T-cell (primary cell): ENCODE measurements around the gene PIKFYVE. TPM values are rescaled to one million over a fixed set of nuclear protein-coding genes. Genes with fewer than 3 reads are reported as not detected.
"Not testable (repeated sequence)": the region's sequence is repeated elsewhere in the genome, so short reads cannot be mapped to it uniquely, and the experiment has no call there.

Experiments
- ATAC-seq, 4 experiments: fragments of 200-7000 bp in 3 of 4; fragments of 150-1000 bp in 1 of 4; cut with Tn5 transposase; replicated peaks in 1 of 4; 1 replicate in 3 of 4; 2 replicates in 1 of 4; pipeline ENCODE4 v1.10.0; 2021; ENCODE audit warnings: moderate library complexity in 3 of 4, mild to moderate bottlenecking in 2 of 4, moderate number of reproducible peaks in 1 of 4
- CTCF ChIA-PET, 2 donors: fragments of 300-600 bp; sonication (Branson Sonifier 250); formaldehyde crosslinking; loops; one replicate each; lab custom pipeline; 2022; ENCODE audit warnings: antibody characterized with exemption in 2 of 2; lab: Charles Lee
- POLR2A ChIA-PET, 2 donors: fragments of 300-600 bp; sonication (Branson Sonifier 250); formaldehyde crosslinking; loops; one replicate each; lab custom pipeline; 2022; ENCODE audit warnings: antibody characterized with exemption in 2 of 2; lab: Charles Lee
- DNase-seq, 35 experiments: peaks; one replicate each; pipeline versions ENCODE4 v3.0.0 to v3.0.0-alpha.2; 2013 to 2023
- H3K27ac ChIP-seq: one replicate; pipeline ENCODE4 v1.5.1; 2013; ENCODE audit warnings: low read length
- H3K27me3 ChIP-seq, 2 experiments: replicated peaks in 1 of 2; 1 replicate in 1 of 2; 2 replicates in 1 of 2; pipeline versions ENCODE4 v1.6.1 to v1.7.0; 2013; ENCODE audit warnings: low read length in 1 of 2, mixed read lengths in 1 of 2; ENCODE audit not compliant: control insufficient read depth in 2 of 2, insufficient read depth in 2 of 2; ENCODE audit errors: extremely low read depth in 1 of 2
- H3K36me3 ChIP-seq, 2 donors: 1 replicate in 1 of 2; 2 replicates in 1 of 2; pipeline versions ENCODE4 v1.6.1 to v1.7.0; 2013; ENCODE audit warnings: low read length in 1 of 2; ENCODE audit not compliant: control insufficient read depth in 2 of 2, insufficient read depth in 1 of 2; ENCODE audit errors: extremely low read depth in 1 of 2
- H3K4me1 ChIP-seq, 2 experiments: 1 replicate in 1 of 2; 2 replicates in 1 of 2; pipeline versions ENCODE4 v1.6.1 to v1.7.0; 2013; ENCODE audit warnings: low read length in 2 of 2, mixed read lengths in 1 of 2; ENCODE audit not compliant: insufficient read depth in 2 of 2, control insufficient read depth in 1 of 2; ENCODE audit errors: extremely low read depth in 1 of 2
- H3K4me3 ChIP-seq, 2 donors: 1 replicate in 1 of 2; 2 replicates in 1 of 2; pipeline versions ENCODE4 v1.5.1 to v1.7.0; 2013; ENCODE audit warnings: mild to moderate bottlenecking in 2 of 2, low read length in 1 of 2, moderate library complexity in 1 of 2; ENCODE audit not compliant: control insufficient read depth in 1 of 2; ENCODE audit errors: extremely low read depth in 1 of 2
- H3K9me3 ChIP-seq: 2 replicates; pipeline ENCODE4 v1.7.0; 2013
- H3K27ac Mint-ChIP-seq, 2 donors: one replicate each; pipeline ENCODE4 v1.8.0; 2020 to 2021; ENCODE audit warnings: mild to moderate bottlenecking in 2 of 2, mixed read lengths in 2 of 2
- H3K27me3 Mint-ChIP-seq, 2 donors: one replicate each; pipeline ENCODE4 v1.8.0; 2021 to 2022; ENCODE audit warnings: mixed read lengths in 2 of 2
- H3K36me3 Mint-ChIP-seq: one replicate; pipeline ENCODE4 v1.8.0; 2021; ENCODE audit warnings: mixed read lengths
- H3K4me1 Mint-ChIP-seq, 3 donors: one replicate each; pipeline ENCODE4 v1.8.0; 2020 to 2022; ENCODE audit warnings: mixed read lengths in 3 of 3, mild to moderate bottlenecking in 1 of 3
- H3K4me3 Mint-ChIP-seq, 3 donors: one replicate each; pipeline ENCODE4 v1.8.0; 2020 to 2022; ENCODE audit warnings: mild to moderate bottlenecking in 3 of 3, mixed read lengths in 3 of 3, moderate library complexity in 3 of 3
- H3K9me3 Mint-ChIP-seq, 3 donors: one replicate each; pipeline ENCODE4 v1.8.0; 2020 to 2022; ENCODE audit warnings: mixed read lengths in 3 of 3
- WGBS: methylation state at CpG from one replicate; pipeline ENCODE4 v1.1.5; 2013; ENCODE audit warnings: missing lambda C conversion rate; ENCODE audit not compliant: insufficient coverage; 5-methylcytosine and 5-hydroxymethylcytosine counted together
- total RNA-seq, 35 experiments: library from RNA in 6 of 35; stranded (reverse) in 6 of 35; fragments of 120-200 nt in 1 of 35; gene quantifications; one replicate each; pipeline versions ENCODE4 v1.2.1 to v1.2.4 and lab custom pipeline; 2013 to 2026

PIKFYVE gene
- total RNA-seq, 5 donors from 2014 or later (not counting 1 experiment from before 2014, with no cell fraction given) = 35.3 to 42.6 (median 38.6) TPM

DNA sequence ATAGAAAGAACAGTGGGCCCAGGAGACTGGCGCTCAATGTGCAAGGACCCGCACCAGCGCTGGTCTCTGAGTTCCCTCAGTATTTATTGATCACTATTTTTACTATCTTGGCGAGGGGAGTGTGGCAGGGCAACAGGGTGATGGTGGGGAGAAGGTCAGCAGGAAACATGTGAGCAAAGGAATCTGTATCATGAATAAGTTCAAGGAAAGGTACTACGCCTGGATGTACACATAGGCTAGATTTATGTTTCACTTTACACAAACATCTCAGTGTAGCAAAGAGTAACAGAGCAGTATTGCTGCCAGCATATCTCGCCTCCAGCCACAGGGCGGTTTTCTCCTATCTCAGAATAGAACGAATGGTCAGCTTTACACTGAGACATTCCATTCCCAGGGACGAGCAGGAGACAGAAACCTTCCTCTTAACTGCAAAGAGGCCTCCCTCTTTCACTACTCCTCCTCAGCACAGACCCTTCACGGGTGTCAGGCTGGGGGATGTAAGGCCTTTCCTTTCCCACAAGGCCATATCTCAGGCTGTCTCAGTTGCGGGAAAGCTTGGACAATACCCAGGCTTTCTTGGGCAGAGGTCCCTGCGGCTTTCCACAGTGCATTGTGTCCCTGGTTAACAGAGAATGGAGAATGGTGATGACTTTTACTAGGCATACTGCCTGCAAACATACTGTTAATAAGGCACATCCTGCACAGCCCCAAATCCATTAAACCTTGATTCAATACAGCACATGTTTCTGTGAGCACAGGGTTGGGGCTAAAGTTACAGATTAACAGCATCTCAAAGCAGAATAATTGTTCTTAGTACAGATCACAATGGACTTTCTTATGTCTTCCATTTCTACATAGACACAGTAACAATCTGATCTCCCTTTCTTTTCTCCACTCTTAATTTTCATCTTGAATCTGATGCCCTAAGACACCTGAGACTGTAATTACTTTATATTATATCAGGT, 8.9 kb upstream of the PIKFYVE start:
- not testable (repeated sequence) for H3K36me3 Mint-ChIP-seq, H3K27me3 Mint-ChIP-seq, H3K4me3 ChIP-seq, H3K9me3 Mint-ChIP-seq, H3K36me3 ChIP-seq, H3K9me3 ChIP-seq, H3K27me3 ChIP-seq, DNase-seq, H3K27ac ChIP-seq, H3K27ac Mint-ChIP-seq, ATAC-seq
- H3K4me1 ChIP-seq = peaks cover 0 to 20% of the 10 kb centered on the region in 2 experiments
- peaks cover 26 to 27% (median 27%) of the 10 kb centered on the region in 3 donors for H3K4me1 Mint-ChIP-seq
- CTCF ChIA-PET = interaction anchor here (0.5 to 1.0 kb wide), 2 partner anchors 10 to 718 kb away, joined by 3 to 5 read pairs; no protein-coding TSS in a partner anchor
- H3K4me3 Mint-ChIP-seq = peak overlapping the region in 2 of 3 donors; percentile 37 to 97
- 77% methylated on average over 5 of the region's 12 CpGs for WGBS
- POLR2A ChIA-PET = interaction anchor here in 1 of 2 donors (1.7 kb wide), 1 partner anchor 10 kb away, joined by 5 read pairs; no protein-coding TSS in a partner anchor

DNA sequence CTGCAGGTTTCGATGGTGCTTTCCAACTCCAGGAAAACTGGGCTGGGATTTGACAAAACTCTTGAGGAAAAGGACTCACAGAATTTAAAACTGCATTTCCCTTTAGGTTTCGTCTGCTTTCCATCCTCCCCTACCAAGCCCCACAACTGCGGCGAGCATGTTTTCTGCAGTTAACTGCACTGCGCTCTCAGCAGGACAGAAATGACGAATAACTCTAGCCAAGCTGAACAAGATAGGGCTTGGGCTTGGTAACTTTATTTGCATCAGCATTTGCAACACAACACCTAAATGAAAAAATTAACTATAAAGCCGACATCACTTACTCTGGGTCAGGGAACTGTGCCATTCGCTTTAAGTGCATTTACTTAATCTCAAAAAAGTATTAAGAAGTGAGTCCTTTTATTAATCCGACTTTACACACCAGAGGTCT, 669 bp upstream of the PIKFYVE start:
- H3K4me3 ChIP-seq = peak overlapping the region; percentile 72 to 75
- ATAC-seq (peak; percentile 61 to 71 (median 62)), DNase-seq (peak in 32 of 35 experiments; percentile 20 to 74 (median 54))
- H3K27ac ChIP-seq = peak overlapping the region; percentile 74
- Mint-ChIP-seq H3K27me3 (no peaks in the 10 kb centered on the region), H3K27ac (peak overlapping the region; percentile 93 to 97), H3K4me1 (peaks cover 45 to 55% (median 52%) of the 10 kb centered on the region in 3 donors), H3K36me3 (peaks cover 2% of the 10 kb centered on the region), H3K9me3 (no peaks in the 10 kb centered on the region), H3K4me3 (peak overlapping the region; percentile 92 to 95 (median 94))
- ChIA-PET POLR2A (interaction anchor here in 1 of 2 donors (0.6 kb wide), 1 partner anchor 72 kb away, joined by 3 read pairs; no protein-coding TSS in a partner anchor), CTCF (interaction anchor here in 1 of 2 donors (6.7 kb wide), 1 partner anchor 12 kb away, joined by 53 read pairs; the partner anchor contains the start of gene IDH1)
- no peaks in the 10 kb centered on the region for H3K9me3 ChIP-seq
- H3K27me3 ChIP-seq = no peaks in the 10 kb centered on the region
- H3K4me1 ChIP-seq = peaks cover 13 to 30% of the 10 kb centered on the region in 2 experiments
- H3K36me3 ChIP-seq = no peaks in the 10 kb centered on the region
- WGBS = 9% methylated on average over 5 of the region's 9 CpGs

DNA sequence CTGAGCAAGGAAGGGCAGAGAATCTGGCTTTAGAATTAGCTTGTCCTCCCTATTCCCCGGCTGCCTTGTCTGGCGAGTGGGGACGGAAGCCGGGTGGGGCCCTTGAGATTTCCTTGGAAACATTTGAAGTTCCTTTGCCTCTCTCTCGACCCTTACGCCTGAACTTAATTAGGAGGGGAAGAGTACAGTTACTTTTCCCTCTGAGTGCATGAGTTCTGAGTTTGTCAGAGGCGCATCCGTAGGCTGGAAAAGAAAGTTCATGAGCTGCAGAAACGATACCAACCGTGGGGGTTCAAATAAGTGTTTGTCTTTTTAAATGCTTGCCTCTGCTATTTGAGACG, 468 bp downstream of the PIKFYVE start:
- peak in 1 of 35 experiments; percentile 8 for DNase-seq
- Histone ChIP-seq H3K9me3 (no peaks in the 10 kb centered on the region), H3K4me1 (peaks cover 13 to 30% of the 10 kb centered on the region in 2 experiments), H3K36me3 (peaks cover 0 to 4% of the 10 kb centered on the region in 2 donors), H3K4me3 (peak overlapping the region; percentile 72 to 75), H3K27me3 (no peaks in the 10 kb centered on the region), H3K27ac (peak overlapping the region; percentile 74)
- peaks cover 49 to 63% (median 60%) of the 10 kb centered on the region in 3 donors for H3K4me1 Mint-ChIP-seq
- ATAC-seq = peak; percentile 3 to 13 (median 8)
- ChIA-PET POLR2A (interaction anchor here in 1 of 2 donors (1.2 to 1.7 kb wide), 2 partner anchors 9 to 11 kb away, joined by 5 to 6 read pairs; partner anchors contain the start of gene IDH1), CTCF (interaction anchor here in 1 of 2 donors (0.6 to 6.7 kb wide), 4 partner anchors 9 to 99 kb away, joined by 3 to 53 read pairs (median 4); partner anchors contain the start of gene IDH1)
- peak overlapping the region; percentile 93 to 97 for H3K27ac Mint-ChIP-seq
- peaks cover 9% of the 10 kb centered on the region for H3K36me3 Mint-ChIP-seq
- peak overlapping the region; percentile 92 to 95 (median 94) for H3K4me3 Mint-ChIP-seq
- H3K9me3 Mint-ChIP-seq = no peaks in the 10 kb centered on the region
- no peaks in the 10 kb centered on the region for H3K27me3 Mint-ChIP-seq
- 0% methylated on average over 2 of the region's 11 CpGs for WGBS

DNA sequence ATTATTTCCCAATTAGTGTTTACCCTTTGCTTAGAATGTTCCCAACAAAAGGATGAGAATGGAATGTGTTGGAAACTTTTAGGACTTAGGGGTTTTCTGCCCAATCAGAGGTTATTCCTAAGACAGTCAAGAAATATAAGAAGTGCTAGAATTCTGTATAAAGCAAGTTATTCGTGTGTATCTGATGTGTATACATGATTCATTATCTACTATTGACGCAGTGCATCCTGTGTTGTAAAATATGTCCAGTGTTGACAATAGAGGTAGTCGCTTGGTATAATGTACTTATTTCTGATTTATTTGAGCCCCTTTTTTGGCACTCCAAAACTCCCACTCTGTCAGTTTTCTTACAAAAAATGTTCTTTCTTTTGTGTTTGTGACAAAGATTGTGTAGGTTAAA, 881 bp downstream of the PIKFYVE start:
- Mint-ChIP-seq H3K27me3 (no peaks in the 10 kb centered on the region), H3K4me1 (peaks cover 51 to 65% (median 61%) of the 10 kb centered on the region in 3 donors), H3K27ac (peak overlapping the region; percentile 93 to 97), H3K36me3 (peaks cover 12% of the 10 kb centered on the region), H3K9me3 (no peaks in the 10 kb centered on the region), H3K4me3 (peak overlapping the region; percentile 92 to 95 (median 94))
- H3K36me3 ChIP-seq = peaks cover 0 to 7% of the 10 kb centered on the region in 2 donors
- ATAC-seq = no peak
- peaks cover 13 to 30% of the 10 kb centered on the region in 2 experiments for H3K4me1 ChIP-seq
- peak in 1 of 35 experiments; percentile 16 for DNase-seq
- no peaks in the 10 kb centered on the region for H3K9me3 ChIP-seq
- ChIA-PET POLR2A (interaction anchor here in 1 of 2 donors (0.6 to 1.7 kb wide), 3 partner anchors 9 to 1905 kb away, joined by 4 to 6 read pairs (median 5); partner anchors contain the start of gene IDH1), CTCF (interaction anchor here (0.7 to 6.7 kb wide), 6 partner anchors 9 to 520 kb away, joined by 3 to 53 read pairs (median 5); partner anchors contain the start of gene IDH1 (in 2 of the 2))
- no peaks in the 10 kb centered on the region for H3K27me3 ChIP-seq
- WGBS = no CpG with 5 or more reads among the region's 3 CpGs
- H3K4me3 ChIP-seq = peak overlapping the region; percentile 72 to 75
- peak overlapping the region; percentile 74 for H3K27ac ChIP-seq

DNA sequence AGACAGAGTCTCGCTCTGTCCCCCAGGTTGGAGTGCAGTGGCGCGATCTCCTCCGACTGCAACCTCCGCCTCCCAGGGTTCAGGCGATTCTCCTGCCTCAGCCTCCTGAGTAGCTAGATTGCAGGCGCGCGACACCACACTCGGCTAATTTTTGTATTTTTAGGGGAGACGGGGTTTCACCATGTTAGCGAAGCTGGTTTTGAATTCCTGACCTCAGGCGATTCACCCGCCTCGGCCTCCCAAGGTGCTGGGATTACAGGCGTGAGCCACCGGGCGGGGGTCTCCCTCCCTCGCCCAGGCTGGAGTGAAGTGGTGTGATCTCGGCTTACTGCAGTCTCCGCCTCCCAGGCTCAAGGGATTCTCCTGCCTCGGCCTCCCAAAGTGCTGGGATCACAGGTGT, 1.5 kb downstream of the PIKFYVE start:
- not testable (repeated sequence) for H3K9me3 ChIP-seq, H3K27me3 ChIP-seq, H3K9me3 Mint-ChIP-seq, ATAC-seq, H3K27me3 Mint-ChIP-seq, H3K27ac ChIP-seq, H3K36me3 ChIP-seq, DNase-seq, H3K4me3 ChIP-seq
- Mint-ChIP-seq H3K36me3 (peaks cover 15% of the 10 kb centered on the region), H3K4me3 (peak overlapping the region; percentile 92 to 95 (median 94)), H3K27ac (peak overlapping the region; percentile 93 to 97), H3K4me1 (peaks cover 55 to 65% (median 61%) of the 10 kb centered on the region in 3 donors)
- CTCF ChIA-PET = interaction anchor here (0.6 to 6.7 kb wide), 9 partner anchors 10 to 1808 kb away, joined by 3 to 53 read pairs (median 4); partner anchors contain the start of gene IDH1 (in 2 of the 2)
- POLR2A ChIA-PET = interaction anchor here (0.6 to 1.7 kb wide), 5 partner anchors 10 to 1905 kb away, joined by 4 to 6 read pairs (median 5); partner anchors contain the start of gene IDH1 (in 1 of the 2)
- WGBS = 93% methylated on average over 12 of the region's 22 CpGs
- peaks cover 13 to 30% of the 10 kb centered on the region in 2 experiments for H3K4me1 ChIP-seq
